Stimulated activated naive CD4-positive, alpha-beta T cell treated with Interleukin-2 at 50 U/mL for 16 hours (primary cell): ENCODE data around the gene CRLF1.
"Not testable (repeated sequence)": the region's sequence is repeated elsewhere in the genome, so short reads cannot be mapped to it uniquely, and the experiment has no call there.

Experiments used
- DNase-seq: peaks from one replicate; lab custom pipeline; 2025; lab: John Stamatoyannopoulos, UW

Gene CRLF1

DNA sequence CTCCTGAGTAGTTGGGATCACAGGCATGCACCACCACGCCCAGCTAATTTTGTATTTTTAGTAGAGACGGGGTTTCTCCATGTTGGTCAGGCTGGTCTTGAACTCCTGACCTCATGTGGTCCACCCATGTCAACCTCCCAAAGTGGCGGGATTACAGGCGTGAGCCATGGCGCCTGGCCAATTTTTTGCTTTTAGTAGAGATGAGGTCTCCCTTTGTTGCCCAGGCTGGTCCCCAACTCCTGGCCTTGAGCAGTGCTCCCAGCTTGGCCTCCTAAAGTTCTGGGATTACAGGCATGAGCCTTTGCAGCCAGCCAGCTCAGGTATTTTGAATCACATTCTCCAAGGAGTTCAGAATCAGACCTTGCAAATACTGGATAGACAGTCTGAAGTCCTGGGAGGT is 13.9 kb downstream of the CRLF1 start:
- not testable (repeated sequence) for DNase-seq

DNA sequence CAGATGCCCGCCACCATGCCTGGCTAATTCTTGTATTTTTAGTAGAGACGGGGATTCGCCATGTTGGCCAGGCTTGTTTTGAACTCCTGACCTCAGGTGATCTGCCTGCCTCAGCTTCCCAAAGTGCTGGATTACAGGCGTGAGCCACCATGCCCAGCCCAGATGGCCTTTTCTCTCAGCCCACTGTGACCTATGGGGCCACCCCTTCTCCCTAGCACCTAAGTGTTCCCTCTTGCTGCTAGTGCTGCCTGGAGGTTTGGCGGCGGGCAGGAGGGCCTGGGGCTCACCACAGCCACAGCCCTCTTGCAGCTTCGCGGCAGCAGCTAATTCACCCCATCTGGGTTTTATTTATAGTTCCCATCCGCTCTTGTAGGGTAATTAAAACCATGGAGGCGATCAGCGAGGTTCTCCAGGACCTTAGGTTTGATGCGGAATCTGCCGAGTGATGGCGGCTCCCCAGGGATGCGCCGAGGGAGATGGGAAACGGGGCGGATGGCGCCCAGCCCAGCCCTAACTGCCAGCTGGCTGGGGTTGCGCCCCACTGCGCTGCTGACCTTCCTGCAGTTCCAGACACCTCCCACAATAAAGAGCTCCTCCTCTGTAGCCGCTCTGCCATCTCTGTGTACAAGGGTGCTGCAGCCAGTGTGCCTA is 14.7 kb downstream of the CRLF1 start:
- no peak for DNase-seq

DNA sequence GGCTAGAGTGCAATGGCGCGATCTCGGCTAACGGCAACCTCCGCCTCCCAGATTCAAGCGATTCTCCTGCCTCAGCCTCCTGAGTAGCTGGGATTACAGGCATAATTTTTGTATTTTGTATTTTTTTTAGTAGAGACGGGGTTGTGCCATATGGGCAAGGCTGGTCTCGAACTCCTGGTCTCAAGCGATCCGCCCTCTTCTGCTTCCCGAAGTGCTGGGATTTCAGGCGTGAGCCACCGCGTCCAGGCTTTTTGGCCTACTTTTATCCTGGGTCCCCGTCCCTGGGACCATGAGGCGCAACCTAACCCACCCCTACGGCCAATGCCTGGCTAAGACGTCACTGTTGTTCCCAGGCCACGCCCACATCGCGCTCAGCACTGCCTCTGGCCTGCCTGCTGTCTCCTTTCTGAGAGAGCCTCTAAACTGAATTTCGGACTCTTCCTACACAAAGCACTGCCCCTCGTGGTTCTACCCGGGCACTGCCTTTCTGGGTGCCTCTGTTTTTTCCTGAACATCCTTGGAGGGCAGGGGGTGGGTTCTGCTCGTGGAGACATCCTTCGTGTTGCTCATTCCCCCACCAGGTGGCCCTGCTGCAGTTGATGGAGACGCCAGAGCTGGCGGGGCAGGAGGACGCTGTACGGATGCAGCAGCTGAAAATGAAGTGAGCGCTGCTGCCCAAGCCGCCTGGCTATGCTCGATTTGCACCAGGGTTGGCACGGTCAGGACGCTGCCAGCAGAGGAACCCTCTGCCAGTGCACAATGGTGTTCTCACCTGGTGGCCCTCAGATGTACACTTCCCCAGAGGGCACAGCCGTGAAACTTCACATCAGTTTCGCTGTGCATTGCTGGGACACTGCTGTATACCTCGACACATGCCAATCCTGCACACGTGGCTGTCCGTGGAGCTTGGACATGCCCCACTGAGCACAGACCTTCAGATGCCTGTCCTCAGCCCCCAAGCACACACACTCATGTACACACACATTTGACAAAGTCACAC is 16.0 kb downstream of the CRLF1 start:
- DNase-seq: no peak

DNA sequence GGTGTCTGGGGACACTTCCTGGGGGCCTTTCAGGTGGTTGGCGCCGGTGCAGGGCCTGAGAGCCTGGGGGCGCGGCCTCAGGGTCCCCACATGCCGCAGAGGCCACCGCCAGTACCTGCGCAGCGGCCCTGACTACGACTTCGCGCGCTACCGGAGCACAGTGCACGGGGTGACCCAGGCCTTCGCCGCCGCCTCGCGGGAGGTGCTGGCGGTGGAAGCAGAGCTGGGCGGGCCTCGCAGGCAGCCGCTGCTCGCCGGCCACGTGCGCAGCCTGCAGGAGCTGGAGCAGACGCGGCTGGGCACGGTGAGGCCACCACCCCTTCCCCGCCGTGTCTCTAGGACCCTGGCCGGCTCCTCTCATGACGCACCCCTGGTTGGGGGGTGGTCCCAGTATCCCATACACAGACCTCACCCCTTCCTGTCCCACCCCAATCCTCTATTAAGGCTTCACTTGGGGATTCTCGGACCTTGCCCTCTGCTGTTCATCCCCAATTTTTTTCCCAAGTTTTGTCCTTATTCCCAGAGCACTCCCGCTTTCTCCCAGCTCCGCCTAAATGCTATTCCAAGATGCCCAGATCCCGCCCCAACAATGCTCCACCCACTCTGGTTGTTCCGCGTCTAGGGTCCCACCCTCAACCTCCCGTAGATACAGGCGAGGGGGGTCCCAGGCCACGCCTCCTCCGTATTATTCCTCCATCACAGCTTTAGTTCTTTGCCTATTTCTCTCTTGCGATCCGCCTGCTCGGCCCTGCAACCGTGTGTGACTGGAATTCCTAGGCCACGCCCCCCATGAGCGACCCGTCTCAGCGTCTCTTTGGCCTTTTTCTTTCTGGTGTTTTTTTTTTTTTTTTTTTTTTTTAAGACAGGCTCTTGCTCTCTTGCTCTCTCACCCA is 17.0 kb downstream of the CRLF1 start:
- DNase-seq: peak; percentile 73

DNA sequence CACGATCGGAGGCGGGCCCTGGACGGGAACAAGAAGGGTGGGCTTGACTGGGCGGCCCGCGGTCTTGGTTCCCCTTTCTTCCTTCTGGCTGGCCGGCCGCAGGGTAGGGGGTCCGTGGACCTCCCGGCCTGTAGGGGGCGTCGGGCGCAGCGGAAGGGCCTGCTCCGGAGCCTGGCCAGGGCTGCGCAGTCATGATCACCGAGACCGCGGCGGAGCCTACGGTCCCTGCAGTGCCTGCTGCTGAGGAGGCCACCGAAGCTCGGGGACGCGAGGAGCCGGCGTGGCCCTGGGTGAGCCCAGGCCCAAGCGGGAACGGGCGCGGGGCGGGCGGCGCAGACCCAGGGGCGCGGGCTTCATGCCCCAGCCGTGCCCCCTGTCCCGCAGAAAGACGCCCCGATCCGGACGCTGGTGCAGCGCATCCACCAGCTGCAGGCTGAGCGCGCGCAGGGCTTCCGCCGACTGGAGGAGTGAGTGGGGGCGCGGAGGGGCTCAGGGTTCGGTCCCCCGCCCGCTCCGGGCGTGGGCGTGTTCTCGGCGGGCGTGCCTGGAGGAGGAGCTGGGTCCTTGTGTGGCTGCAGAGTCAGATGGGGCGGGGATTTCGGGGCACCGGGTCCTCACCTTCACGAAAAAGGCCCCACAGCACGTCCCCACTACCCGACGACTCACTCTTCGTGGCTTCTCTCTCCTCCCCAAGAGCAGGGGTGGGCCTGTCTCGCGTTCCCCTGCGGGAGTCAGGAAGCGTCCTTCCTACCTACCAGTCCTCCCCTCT is 17.8 kb downstream of the CRLF1 start, which contains the start of gene REX1BD:
TSS of gene REX1BD (plus strand) at position 188 of the 769 bp plus-strand sequence. CDS start at position 192, 4 bp downstream.
- DNase-seq: peak; percentile 83

DNA sequence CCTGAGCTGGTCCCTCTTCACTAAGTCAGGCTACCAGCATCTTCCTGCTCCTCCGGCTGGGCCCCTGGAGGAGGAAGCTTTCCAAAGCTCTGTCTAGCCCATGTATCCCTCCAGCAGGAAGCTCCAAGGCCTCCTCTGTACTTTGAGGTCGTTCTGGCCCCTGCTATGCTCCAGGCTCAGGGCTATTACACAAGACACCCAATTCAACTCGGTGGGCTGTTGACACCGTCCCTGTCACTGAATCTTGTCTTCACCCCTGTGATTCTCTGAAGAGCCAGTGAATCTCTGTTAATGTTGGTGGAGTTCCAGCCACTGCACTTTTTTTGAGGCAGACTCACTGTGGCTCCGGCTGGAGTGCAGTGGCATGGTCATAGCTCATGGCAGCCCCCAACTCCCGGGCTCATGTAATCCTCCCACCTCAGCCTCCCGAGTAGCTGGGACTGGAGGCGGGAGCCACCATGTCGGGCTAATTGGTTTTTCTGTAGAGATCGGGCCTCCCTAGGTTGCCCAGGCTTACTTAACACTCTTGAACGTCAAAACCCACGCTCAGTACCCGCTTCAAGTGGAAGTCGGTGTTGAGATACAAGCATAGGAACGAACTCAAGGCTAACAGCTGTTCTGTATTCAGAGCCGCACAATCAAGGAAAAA is 18.5 kb downstream of the CRLF1 start:
- DNase-seq: no peak

DNA sequence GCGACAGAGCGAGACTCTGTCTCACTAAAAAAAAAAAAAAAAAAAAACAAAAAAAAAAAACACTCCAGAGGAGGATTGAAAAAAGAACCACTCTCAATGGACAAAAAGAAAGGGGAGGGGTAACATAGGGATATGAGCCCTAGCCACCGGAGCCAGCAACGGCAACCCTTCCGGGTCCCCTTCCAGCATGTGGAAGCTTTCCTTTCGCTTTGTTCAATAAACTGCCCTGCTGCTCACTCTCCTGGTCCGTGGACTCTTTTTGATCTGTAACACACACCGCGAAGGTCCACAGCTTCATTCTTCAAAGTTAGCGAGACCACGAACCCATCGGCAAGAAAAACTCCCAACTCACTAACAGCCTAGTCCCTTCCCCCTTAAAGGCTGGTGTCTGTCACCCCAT is 19.0 kb downstream of the CRLF1 start:
- no peak for DNase-seq

DNA sequence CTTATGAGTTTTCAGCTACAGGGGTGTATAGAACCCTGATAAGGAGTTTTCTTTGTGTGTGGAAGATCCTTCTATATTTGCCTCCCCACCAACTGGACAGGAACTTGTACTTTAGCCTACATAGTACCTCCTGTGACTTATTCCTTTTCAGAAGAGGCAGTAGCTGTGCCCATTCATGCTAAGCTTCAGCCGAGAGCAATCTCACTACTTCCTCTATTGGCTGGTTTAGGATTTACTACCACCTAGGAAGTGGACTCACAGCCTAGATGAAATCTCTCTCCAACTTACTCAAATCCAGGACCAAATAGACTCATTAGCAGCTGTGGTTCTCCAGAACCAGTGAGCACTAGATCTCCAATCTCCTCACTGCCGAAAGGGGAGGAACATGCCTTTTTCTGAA is 20.3 kb downstream of the CRLF1 start:
- DNase-seq: no peak

DNA sequence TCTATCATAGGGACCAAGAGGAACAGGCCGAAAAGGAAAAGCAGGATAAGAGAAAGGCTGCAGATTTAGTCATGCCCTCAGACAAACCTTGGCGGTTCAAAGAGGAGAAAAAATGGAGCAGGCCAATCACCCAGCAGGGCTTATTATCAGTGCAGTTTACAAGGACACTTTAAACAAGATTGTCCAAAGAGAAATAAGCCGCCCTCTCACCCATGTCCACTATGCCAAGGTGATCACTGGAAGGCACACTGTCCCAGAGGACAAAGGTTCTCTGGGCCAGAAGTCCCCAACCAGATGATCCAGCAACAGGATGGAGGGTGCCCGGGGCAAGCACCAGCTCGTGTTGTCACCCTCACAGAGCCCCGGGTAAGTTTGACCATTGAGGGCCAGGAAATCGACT is 26.3 kb downstream of the CRLF1 start:
- no peak for DNase-seq

DNA sequence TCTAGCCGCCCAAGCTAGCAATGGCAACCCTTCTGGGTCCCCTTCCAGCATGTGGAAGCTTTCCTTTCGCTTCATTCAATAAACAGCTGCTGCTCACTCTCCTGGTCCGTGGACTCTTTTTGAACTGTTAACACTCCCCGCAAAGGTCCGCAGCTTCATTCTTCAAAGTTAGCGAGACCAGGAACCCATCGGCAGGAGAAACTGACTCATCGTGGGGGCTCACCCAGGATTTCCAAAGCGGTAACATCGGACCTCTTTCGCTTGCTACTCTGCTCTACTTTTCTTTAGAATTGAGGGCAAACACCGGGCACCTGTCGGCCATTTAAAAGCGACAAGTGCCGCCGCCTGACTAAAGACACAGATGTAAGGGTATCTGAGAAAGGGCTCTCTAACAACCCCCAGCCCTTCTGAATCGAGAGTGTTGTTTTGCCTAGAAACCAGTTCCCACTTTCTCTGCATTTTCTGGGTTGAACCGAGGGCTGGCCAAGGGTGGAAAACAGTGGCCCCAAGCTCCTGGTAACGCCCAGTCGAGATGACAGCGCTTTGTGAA is 29.2 kb downstream of the CRLF1 start:
- DNase-seq: no peak

DNA sequence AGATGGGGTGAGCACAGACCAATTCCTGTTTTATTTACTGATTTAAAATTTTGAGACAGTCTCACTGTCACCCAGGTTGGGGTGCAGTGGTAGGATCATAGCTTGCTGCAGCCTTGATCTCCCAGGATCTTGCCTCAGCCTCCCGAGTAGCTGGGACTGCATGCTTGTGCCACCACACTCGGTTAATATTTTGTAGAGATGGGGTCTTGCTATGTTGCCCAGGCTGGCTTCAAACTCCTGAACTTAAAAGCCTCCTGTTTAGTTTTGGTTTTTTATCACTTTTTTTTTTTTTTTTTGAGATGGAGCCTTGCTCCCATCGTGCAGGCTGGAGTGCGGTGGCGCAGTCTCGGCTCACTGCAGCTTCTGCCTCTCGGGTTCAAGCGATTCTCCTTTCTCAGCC is 30.2 kb downstream of the CRLF1 start:
- no peak for DNase-seq

DNA sequence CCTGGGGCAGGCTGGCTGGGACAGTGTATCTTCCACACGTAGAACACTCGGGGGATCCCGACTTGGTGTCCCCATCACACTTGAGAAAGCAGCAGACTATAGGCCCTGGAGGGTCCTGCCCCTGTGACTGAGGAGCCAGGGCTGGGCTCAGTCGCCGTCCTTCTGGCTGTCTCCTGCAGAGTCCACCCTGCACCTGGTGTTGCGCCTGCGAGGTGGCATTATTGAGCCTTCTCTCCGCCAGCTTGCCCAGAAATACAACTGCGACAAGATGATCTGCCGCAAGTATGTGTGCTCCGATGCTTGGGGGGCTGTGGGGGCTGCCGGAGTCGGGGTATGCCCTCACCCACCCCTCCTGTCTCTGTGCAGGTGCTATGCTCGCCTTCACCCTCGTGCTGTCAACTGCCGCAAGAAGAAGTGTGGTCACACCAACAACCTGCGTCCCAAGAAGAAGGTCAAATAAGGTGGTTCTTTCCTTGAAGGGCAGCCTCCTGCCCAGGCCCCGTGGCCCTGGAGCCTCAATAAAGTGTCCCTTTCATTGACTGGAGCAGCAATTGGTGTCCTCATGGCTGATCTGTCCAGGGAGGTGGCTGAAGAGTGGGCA is 31.8 kb downstream of the CRLF1 start:
- no peak for DNase-seq

DNA sequence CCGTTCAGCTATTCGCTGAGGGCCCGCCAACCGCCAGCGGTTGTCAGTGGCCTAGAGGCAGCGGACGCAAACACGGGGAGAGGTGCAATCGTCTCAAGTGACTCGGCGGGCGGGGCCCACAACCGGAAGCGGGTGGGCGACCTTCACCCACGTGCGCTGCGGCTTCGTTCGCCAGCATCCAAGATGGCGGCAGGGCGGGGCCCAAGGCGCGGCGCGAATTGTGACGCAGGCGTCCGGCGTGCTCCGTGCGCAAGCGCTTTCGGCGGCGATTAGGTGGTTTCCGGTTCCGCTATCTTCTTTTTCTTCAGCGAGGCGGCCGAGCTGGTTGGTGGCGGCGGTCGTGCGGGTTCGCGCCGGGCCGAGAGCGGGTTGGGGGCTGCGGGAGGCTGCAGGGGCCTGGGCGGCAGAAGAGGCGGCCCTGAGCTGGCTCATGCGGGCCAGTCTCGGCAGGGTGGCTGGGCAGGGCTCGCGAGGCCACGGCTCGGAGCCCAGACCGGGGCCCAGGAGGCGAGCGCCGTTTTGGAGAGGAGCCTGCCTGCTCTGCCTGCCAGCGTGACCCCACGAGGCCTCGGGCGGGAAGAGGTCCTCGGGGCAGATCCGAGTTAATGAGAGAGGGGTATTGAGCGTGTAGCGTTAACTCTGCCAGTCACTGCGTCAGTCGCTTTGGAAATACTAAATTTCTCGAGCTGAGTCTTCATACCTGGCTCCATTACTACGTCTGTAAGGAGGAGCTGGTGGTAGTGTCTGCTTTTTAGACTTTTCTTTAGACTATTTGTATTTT is 34.8 kb downstream of the CRLF1 start, which contains the start of gene UBA52:
TSS of gene UBA52 (plus strand) at position 294 of the 781 bp plus-strand sequence. CDS start 1,444 bp downstream, outside the sequence.
- DNase-seq: peak; percentile 97

DNA sequence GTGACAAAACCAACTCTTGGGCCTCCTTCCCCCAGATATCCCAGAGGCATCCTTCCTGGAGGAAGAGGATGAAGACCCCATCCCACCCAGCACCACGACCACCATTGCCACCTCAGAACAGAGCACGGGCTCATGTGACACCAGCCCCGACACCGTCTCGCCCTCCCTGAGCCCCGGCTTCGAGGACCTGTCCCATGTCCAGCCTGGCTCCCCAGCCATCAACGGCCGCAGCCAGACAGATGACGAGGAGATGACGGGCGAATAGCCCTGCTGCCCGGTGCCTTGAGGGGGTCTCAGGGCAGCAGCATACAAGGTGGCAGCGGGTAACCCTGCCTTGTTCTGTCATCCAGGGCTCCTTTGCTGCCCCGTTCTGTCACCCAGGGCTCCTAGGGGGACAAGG is 38.2 kb downstream of the CRLF1 start:
- DNase-seq: no peak

DNA sequence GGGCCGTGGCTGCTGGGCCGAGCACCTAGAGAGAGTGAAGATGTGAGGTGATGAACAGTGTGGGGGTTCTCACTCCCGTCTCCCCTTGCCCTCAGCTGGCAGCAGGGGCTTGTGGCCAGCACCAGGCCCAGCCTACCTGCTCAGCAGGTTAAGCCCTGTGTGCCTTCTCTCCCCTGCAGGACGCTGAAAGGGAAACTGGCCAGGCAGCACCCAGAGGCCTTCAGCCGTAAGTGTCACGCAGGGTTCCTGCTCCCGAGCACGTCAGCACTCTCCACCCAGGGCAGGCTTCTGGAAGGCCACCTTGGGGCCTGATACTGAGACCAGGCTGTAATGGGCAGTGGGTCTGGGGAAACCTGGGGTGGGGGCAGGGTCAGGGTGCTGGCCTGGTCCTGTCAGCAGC is 39.6 kb downstream of the CRLF1 start:
- DNase-seq: no peak

DNA sequence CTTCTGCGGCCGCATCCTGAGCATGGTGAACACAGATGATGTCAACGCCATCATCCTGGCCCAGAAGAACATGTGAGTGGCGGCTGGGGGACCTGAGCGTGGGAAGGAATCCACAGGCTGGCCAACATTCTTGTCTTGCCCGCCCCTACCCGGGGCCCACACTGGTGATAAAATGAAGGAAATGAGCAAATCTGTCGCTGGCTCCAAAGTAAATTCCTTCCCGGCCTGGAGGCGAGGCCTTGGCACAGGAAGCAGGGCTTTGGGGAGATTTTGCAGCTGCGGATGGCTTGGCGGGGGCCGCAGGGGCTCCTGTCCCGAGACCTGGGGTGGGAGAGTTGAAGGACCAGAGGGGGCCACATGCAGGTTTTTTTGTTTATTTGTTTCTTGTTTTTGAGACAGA is 44.5 kb downstream of the CRLF1 start:
- DNase-seq: no peak

DNA sequence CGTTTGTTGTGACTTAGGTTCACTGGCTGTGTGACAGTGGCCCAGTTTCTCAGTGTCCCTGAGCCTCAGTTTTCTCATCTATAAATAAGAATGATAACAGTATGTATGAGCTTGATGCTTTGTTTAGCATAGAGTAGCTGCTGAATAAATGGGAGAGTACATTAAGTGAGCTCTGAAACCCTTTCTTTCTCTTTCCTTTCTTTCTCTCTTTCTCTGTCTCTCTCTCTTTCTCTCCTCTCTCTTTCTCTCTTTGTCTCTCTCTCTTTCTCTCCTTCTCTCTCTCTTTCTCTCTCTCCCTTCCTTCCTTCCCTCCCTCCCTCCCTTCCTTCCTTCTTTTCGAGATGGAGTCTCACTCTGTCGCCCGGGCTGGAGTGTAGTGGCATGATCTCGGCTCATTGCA is 46.9 kb downstream of the CRLF1 start:
- DNase-seq: no peak

DNA sequence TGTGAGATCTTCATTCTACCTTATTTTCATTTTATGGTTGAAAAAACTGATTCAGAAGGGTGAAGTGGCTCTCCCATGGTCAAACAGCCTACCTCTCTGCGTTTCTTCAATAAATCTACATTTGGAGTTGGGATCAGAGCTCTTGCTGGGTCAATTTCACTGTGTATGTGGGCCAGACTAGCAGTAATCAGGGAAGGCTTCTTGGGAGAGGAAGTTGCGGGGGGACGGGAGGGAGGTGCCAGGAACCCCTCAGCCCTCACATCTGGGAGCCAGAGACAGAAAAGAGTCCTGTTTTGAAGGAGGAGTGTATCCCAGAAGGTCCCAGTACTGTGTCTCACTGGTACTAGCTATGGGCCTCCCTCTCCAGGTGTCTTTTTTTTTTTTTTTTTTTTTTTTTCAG is 48.0 kb downstream of the CRLF1 start:
- no peak for DNase-seq

DNA sequence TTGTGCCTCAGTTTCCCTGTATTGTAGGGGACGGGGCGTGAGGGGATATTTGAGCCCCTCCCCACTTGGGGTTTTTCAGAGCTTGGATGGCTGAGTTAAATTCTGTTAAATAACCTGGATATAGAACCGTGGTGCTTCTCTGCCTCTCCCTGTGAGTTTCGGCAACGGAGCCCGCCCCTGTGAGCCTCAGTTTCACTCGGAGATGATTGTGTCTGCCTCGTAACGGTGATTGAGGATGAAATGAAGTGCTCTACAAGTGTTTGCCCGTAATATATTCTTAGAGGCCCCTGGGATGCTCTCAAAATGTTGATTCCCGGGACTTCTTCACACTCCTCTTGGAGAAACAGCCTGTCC is 48.4 kb downstream of the CRLF1 start:
- DNase-seq: peak; percentile 7
